CMK (cell line): ENCODE results near the gene ELK4.

Experiments used
- DNase-seq: peaks from one replicate; pipeline ENCODE4 v3.0.0-alpha.2; 2010; ENCODE audit warnings: low read depth

Gene ELK4

DNA sequence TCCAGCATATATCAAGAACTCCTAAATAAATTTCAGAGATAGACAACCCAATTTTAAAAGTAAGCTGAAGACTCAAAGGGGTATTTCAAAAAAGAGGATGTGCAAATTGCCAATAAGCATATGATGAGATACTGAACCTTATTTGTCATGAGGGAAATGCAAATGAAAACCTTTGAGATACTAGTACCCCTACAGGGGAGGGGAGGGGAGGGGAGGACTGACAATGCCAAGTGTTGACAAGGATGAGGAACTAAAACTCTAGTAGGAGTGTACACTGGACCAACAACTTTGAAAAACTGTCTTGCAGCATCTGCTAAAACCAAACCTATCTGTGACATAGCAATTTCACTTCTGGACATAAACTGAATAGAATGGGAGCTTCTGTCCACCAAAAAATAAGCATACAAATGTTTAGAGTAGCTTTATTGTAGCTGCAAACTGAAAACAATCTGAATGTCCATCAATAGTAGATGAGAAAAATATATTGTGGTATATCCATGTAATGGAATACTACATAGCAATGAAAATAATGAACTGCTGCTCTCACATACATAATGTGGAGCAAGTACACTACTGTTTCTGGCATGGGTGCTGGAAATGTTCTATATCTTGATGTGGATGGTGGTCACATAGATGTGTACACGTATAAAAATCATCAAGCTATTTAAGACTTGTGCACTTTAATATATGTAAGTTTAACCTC is 70.2 kb downstream of the ELK4 start:
- DNase-seq, result no peak
